GM12878 (cell line): ENCODE data around the gene GINS1. TPM values are rescaled to one million over a fixed set of nuclear protein-coding genes. Genes with fewer than 3 reads are reported as not detected.

Experiments used
- ATAC-seq: fragments of 200-7000 bp; cut with Tn5 transposase; 3 replicates; pipeline ENCODE4 v1.9.1; 2020; ENCODE audit warnings: mild to moderate bottlenecking, moderate library complexity
- BruUV-seq: library from RNA; stranded (reverse); fragments of 400-500 nt; replicated peaks from 2 replicates; lab custom pipeline; 2021; lab: Mats Ljungman, UMichigan
- CTCF ChIA-PET: fragments of 300-600 bp; sonication (Branson Sonifier 250); formaldehyde crosslinking; extraction: SDS; loops from one replicate; lab custom pipeline; 2021; ENCODE audit warnings: inconsistent platforms; lab: Yijun Ruan, JAX
- POLR2A ChIA-PET: fragments of 350-600 bp; formaldehyde crosslinking; extraction: SDS; loops from one replicate; lab custom pipeline; 2021; ENCODE audit warnings: inconsistent platforms; lab: Charles Lee
- RAD21 ChIA-PET: fragments of 300-600 bp; sonication (Branson Sonifier 250); formaldehyde crosslinking; loops from one replicate; lab custom pipeline; 2023; ENCODE audit warnings: antibody characterized with exemption; ENCODE audit not compliant: unreplicated experiment; lab: Charles Lee
- SMC1A ChIA-PET: fragments of 300-600 bp; sonication (Branson Sonifier 250); formaldehyde crosslinking; loops from one replicate; lab custom pipeline; 2023; ENCODE audit not compliant: unreplicated experiment, uncharacterized antibody; lab: Charles Lee
- DNase-seq: peaks from one replicate; pipeline ENCODE4 v3.0.0-alpha.2; 2011; ENCODE audit warnings: low read depth, low spot score
- FAIRE-seq: peaks from 3 replicates; lab custom pipeline; 2011; peaks lifted over from hg19 to GRCh38; lab: Jason Lieb, UNC
- H2AFZ ChIP-seq: 2 replicates; pipeline ENCODE4 v1.6.0; 2011; ENCODE audit warnings: low read depth, low read length, control low read depth; ENCODE audit not compliant: control insufficient read depth
- H3K27ac ChIP-seq: 2 replicates; pipeline ENCODE4 v1.5.1; 2011; ENCODE audit warnings: control low read depth; ENCODE audit not compliant: control insufficient read depth, insufficient read depth
- H3K27me3 ChIP-seq, 2 experiments: replicated peaks in 1 of 2; 2 replicates each; pipeline versions ENCODE4 v1.6.0 to v1.6.1; 2011; ENCODE audit warnings: low read length in 1 of 2; ENCODE audit not compliant: control insufficient read depth in 2 of 2, insufficient read depth in 2 of 2
- H3K36me3 ChIP-seq, 2 experiments: 2 replicates each; pipeline ENCODE4 v1.5.1; 2011; ENCODE audit warnings: low read length in 1 of 2; ENCODE audit not compliant: control insufficient read depth in 2 of 2, insufficient read depth in 2 of 2
- H3K4me1 ChIP-seq: 2 replicates; pipeline ENCODE4 v1.6.1; 2011; ENCODE audit warnings: mild to moderate bottlenecking, low read length, moderate library complexity, mixed read lengths; ENCODE audit not compliant: control insufficient read depth, insufficient read depth
- H3K4me2 ChIP-seq: 2 replicates; pipeline ENCODE4 v1.6.0; 2011; ENCODE audit warnings: control low read depth; ENCODE audit not compliant: control insufficient read depth, insufficient read depth
- H3K4me3 ChIP-seq: fragments of 200-600 bp; sonication (generic); 2 replicates; pipeline ENCODE4 v1.5.1; 2016
- H3K79me2 ChIP-seq: 2 replicates; pipeline ENCODE4 v1.6.0; 2011; ENCODE audit warnings: low read length; ENCODE audit not compliant: control insufficient read depth, insufficient read depth
- H3K9ac ChIP-seq: 2 replicates; pipeline ENCODE4 v1.8.0; 2011; ENCODE audit warnings: low read length, control low read depth, mixed read lengths; ENCODE audit not compliant: control insufficient read depth, insufficient read depth
- H3K9me3 ChIP-seq: replicated peaks from 3 replicates; pipeline ENCODE4 v1.5.1; 2011; ENCODE audit warnings: mild to moderate bottlenecking, low read length; ENCODE audit not compliant: control insufficient read depth, insufficient read depth
- H4K20me1 ChIP-seq: 2 replicates; pipeline ENCODE4 v1.6.0; 2011; ENCODE audit not compliant: control insufficient read depth, insufficient read depth
- ASH2L ChIP-seq: fragments of 300-600, 200-600 bp; sonication (generic); IDR thresholded peaks from 2 replicates; pipeline ENCODE4 v1.6.1; 2017; ENCODE audit warnings: low read depth, mild to moderate bottlenecking, borderline replicate concordance
- BCL11A ChIP-seq: IDR thresholded peaks from 2 replicates; pipeline ENCODE4 v1.6.1; 2011; ENCODE audit warnings: low read depth, low read length
- BRCA1 ChIP-seq: IDR thresholded peaks from 2 replicates; pipeline ENCODE4 v1.6.1; 2011; ENCODE audit warnings: low read depth, low read length, improper control_type of control experiment
- CEBPB ChIP-seq, 2 experiments: fragments of 150-350 bp in 1 of 2; IDR thresholded peaks; 2 replicates each; pipeline ENCODE4 v1.6.1; 2012 to 2014; ENCODE audit warnings: low read depth in 2 of 2, low read length in 2 of 2, borderline replicate concordance in 1 of 2, inconsistent platforms in 1 of 2
- EP300 ChIP-seq, 2 experiments: fragments of 150-350 bp in 1 of 2; IDR thresholded peaks; 2 replicates each; pipeline ENCODE4 v1.6.1; 2011 to 2012; ENCODE audit warnings: low read depth in 2 of 2, low read length in 2 of 2, borderline replicate concordance in 1 of 2, improper control_type of control experiment in 1 of 2, inconsistent platforms in 1 of 2; ENCODE audit not compliant: control insufficient read depth in 1 of 2
- GATAD2B ChIP-seq: fragments of 450-650 bp; conservative IDR thresholded peaks from 2 replicates; pipeline ENCODE4 v1.6.1; 2017; ENCODE audit warnings: low read depth, mild to moderate bottlenecking, moderate library complexity
- HDAC2 ChIP-seq: fragments of 200-600 bp; sonication (generic); IDR thresholded peaks from 2 replicates; pipeline ENCODE4 v1.6.1; 2017
- KLF5 ChIP-seq: fragments of 450-650 bp; IDR thresholded peaks from 2 replicates; pipeline ENCODE4 v1.6.1; 2014; ENCODE audit warnings: mild to moderate bottlenecking; ENCODE audit not compliant: partially characterized antibody
- NR2C1 ChIP-seq: fragments of 450-650 bp; IDR thresholded peaks from 2 replicates; pipeline ENCODE4 v1.6.1; 2017; ENCODE audit warnings: antibody characterized with exemption, mild to moderate bottlenecking, moderate library complexity
- NR2F1 ChIP-seq: fragments of 450-650 bp; conservative IDR thresholded peaks from 2 replicates; pipeline ENCODE4 v1.6.1; 2017; ENCODE audit warnings: mild to moderate bottlenecking
- SIN3A ChIP-seq: IDR thresholded peaks from 2 replicates; pipeline ENCODE4 v1.6.1; 2012; ENCODE audit warnings: low read depth, low read length, improper control_type of control experiment
- SIX5 ChIP-seq: IDR thresholded peaks from 2 replicates; pipeline ENCODE4 v1.6.1; 2011; ENCODE audit warnings: mild to moderate bottlenecking, low read depth, low read length, moderate library complexity; ENCODE audit not compliant: severe bottlenecking
- SMARCA5 ChIP-seq: fragments of 450-650 bp; IDR thresholded peaks from 2 replicates; pipeline ENCODE4 v1.6.1; 2017; ENCODE audit warnings: mild to moderate bottlenecking
- SREBF2 ChIP-seq: IDR thresholded peaks from 2 replicates; pipeline ENCODE4 v1.6.1; 2012; ENCODE audit warnings: mild to moderate bottlenecking, low read length
- STAT3 ChIP-seq: IDR thresholded peaks from 2 replicates; pipeline ENCODE4 v1.6.1; 2011; ENCODE audit warnings: low read depth, low read length, improper control_type of control experiment
- TAF1 ChIP-seq: IDR thresholded peaks from 2 replicates; pipeline ENCODE4 v1.6.1; 2011; ENCODE audit warnings: mild to moderate bottlenecking, low read depth, low read length, borderline replicate concordance
- in situ Hi-C: fragments of 300-500 bp; cut with MboI; formaldehyde crosslinking; loops from 9 replicates; pipeline ENCODE4 v1.14.3; 2018; ENCODE audit warnings: mixed read lengths
- intact Hi-C: fragments of 100-400 bp; cut with micrococcal nuclease; formaldehyde crosslinking; loops from one replicate; pipeline ENCODE4 v1.14.2; 2022; ENCODE audit not compliant: unreplicated experiment
- polyA plus RNA-seq, 11 experiments: library from polyadenylated mRNA; depleted of rRNA in 4 of 11; unstranded in 6 of 11; stranded (reverse) in 5 of 11; fragments of >200 nt; fragmentation: Nextera tagmentation in 4 of 11; fragmentation: Illumina TruSeq in 1 of 11; extraction: Ambion mirVana in 4 of 11; extraction: Trizol in 1 of 11; gene quantifications; 1 replicate in 1 of 11; 2 replicates in 10 of 11; pipeline versions ENCODE4 v1.2.1 to v1.2.3, GENCODE V29; 2011 to 2016; ENCODE audit warnings: inconsistent platforms in 2 of 11, missing spikeins in 2 of 11, low read depth in 1 of 11
- total RNA-seq, 4 experiments: library from RNA; depleted of rRNA in 3 of 4; stranded (reverse); fragments of >200 nt in 3 of 4; fragmentation: Illumina TruSeq in 1 of 4; extraction: Trizol in 1 of 4; gene quantifications; 2 replicates each; pipeline versions ENCODE4 v1.2.1 to v1.2.3, GENCODE V29; 2013 to 2021
- TF ChIP-seq, protein P1 (sequence below): fragments of 450-650 bp; IDR thresholded peaks from 2 replicates; pipeline ENCODE4 v1.6.1; 2017; ENCODE audit warnings: mild to moderate bottlenecking, low read depth, inconsistent platforms; ENCODE audit not compliant: poor library complexity, severe bottlenecking
- TF ChIP-seq, protein P2 (sequence below): IDR thresholded peaks from 2 replicates; pipeline ENCODE4 v1.6.1; 2012; ENCODE audit warnings: low read depth, low read length, improper control_type of control experiment
- TF ChIP-seq, protein P3 (sequence below): IDR thresholded peaks from 2 replicates; pipeline ENCODE4 v1.6.1; 2012; ENCODE audit warnings: low read depth, low read length, improper control_type of control experiment

GINS1 gene
- total and polyA plus RNA-seq, 10 of the 15 experiments (the other 5 are each of a cell fraction or from before 2014, with no cell fraction given) = 13.0 to 44.6 (median 30.3) TPM

DNA sequence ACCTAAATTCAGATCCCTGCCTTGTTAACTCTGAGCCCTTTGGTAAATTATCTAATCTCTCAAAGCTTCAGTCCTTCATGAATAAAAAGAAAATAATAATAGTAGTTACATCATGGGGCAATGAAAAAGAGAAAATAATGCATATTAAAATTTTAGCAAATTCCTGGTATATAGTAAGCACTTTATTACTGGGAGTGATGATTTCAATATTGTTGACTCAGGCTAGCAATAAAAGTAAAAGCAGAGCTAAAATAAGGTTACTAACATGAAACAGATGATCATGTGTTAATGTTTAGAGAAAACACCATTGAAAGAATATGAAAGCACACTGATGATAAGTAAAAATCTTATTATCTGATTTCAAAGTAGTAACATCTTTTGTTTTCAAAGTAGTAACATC, 13.6 kb downstream of the GINS1 start:
- in situ Hi-C loops (no loop called here), intact Hi-C loops (no loop called here)
- Histone ChIP-seq H3K9ac (no peak overlapping the region), H4K20me1 (no peaks in the 10 kb centered on the region), H3K4me2 (no peak overlapping the region), H3K36me3 (peaks cover 0 to 13% of the 10 kb centered on the region in 2 experiments; a peak in 3 of 4 replicates), H3K9me3 (no peaks in the 10 kb centered on the region), H3K27ac (no peak overlapping the region), H3K4me1 (no peaks in the 10 kb centered on the region), H3K27me3 (no peaks in the 10 kb centered on the region), H3K79me2 (no peaks in the 10 kb centered on the region), H2AFZ (no peak overlapping the region), H3K4me3 (no peak overlapping the region)
- TF ChIP-seq, protein P1, sequence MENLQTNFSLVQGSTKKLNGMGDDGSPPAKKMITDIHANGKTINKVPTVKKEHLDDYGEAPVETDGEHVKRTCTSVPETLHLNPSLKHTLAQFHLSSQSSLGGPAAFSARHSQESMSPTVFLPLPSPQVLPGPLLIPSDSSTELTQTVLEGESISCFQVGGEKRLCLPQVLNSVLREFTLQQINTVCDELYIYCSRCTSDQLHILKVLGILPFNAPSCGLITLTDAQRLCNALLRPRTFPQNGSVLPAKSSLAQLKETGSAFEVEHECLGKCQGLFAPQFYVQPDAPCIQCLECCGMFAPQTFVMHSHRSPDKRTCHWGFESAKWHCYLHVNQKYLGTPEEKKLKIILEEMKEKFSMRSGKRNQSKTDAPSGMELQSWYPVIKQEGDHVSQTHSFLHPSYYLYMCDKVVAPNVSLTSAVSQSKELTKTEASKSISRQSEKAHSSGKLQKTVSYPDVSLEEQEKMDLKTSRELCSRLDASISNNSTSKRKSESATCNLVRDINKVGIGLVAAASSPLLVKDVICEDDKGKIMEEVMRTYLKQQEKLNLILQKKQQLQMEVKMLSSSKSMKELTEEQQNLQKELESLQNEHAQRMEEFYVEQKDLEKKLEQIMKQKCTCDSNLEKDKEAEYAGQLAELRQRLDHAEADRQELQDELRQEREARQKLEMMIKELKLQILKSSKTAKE = no peak
- TF ChIP-seq, protein P2, sequence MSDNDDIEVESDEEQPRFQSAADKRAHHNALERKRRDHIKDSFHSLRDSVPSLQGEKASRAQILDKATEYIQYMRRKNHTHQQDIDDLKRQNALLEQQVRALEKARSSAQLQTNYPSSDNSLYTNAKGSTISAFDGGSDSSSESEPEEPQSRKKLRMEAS = no peak
- TF ChIP-seq, protein P3, sequence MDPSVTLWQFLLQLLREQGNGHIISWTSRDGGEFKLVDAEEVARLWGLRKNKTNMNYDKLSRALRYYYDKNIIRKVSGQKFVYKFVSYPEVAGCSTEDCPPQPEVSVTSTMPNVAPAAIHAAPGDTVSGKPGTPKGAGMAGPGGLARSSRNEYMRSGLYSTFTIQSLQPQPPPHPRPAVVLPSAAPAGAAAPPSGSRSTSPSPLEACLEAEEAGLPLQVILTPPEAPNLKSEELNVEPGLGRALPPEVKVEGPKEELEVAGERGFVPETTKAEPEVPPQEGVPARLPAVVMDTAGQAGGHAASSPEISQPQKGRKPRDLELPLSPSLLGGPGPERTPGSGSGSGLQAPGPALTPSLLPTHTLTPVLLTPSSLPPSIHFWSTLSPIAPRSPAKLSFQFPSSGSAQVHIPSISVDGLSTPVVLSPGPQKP = no peak
- TF ChIP-seq SMARCA5 (no peak), STAT3 (no peak), NR2F1 (no peak), KLF5 (no peak), BRCA1 (no peak), GATAD2B (no peak), SIN3A (no peak), EP300 (IDR thresholded peaks at IDR 0.05; ENCODE audit: borderline replicate concordance in 1 of 2, control insufficient read depth in 1 of 2, low read depth in 2 of 2, low read length in 2 of 2) (no peak), HDAC2 (no peak), CEBPB (IDR thresholded peaks at IDR 0.05; ENCODE audit: borderline replicate concordance in 1 of 2, low read depth in 2 of 2, low read length in 2 of 2) (no peak), TAF1 (no peak), BCL11A (no peak), ASH2L (no peak), NR2C1 (no peak), SIX5 (no peak), SREBF2 (no peak)
- ATAC-seq = no peak
- no peak for DNase-seq
- ChIA-PET POLR2A (no interaction called here), CTCF (interaction anchor here (1.0 kb wide), 1 partner anchor 13 kb away, joined by 3 read pairs; no protein-coding TSS in a partner anchor), RAD21 (no interaction called here), SMC1A (no interaction called here)
- no TSS peak for BruUV-seq
- no peak for FAIRE-seq
